Measurements from ENCODE around the gene MT1B. TPM values are rescaled to one million over a fixed set of nuclear protein-coding genes. Genes with fewer than 3 reads are reported as not detected.
A peak's percentile ranks its signal among the peaks of the same experiment; 100 is the strongest.

Gene MT1B
- total RNA-seq, 4 donors from 2014 or later, result not detected

DNA sequence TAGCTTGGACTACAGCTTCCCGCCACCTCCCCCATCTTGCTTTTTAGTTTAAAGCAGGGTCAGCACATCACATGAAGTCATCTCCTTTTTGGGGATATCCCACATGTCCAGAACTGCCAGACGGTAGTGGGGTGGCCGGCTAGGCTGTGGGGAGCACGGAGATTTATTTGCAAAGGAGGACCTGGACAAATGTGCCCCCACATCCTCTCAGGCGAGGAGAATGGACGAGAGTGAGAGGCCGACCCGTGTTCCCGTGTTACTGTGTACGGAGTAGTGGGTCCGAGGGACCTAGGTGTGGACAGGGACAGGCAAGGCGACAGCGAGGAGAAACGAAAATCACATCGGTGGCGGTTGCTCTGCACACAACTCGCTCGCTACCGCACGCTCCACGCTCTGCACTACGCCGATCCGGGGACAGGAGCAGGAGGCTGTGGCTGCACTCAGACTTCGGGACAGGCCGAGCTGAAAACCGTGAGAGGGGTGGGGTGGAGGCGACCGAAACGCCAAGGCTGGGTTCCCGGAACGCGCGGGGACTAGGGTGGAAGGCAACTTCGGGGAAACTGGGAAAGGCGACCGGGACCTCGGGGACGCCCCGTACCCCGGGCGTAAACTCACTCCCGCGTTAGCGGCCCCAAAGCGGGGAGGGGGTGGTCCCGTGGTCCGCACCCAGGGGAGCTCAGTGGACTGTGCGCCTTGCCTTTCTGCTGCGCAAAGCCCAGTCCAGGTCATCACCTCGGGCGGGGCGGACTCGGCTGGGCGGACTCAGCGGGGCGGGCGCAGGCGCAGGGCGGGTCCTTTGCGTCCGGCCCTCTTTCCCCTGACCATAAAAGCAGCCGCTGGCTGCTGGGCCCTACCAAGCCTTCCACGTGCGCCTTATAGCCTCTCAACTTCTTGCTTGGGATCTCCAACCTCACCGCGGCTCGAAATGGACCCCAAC is 13.6 kb upstream of the MT1B start, which contains the start of gene MT1A:
Gene MT1A, plus strand, starts transcription at position 853 of the 937 bp plus-strand sequence. Its CDS starts 73 bp downstream, at position 926.
- peaks cover 0 to 61% (median 16%) of the 10 kb centered on the region in 4 donors for H3K4me1 ChIP-seq
- DNase-seq (ENCODE audit: low spot score in 2 of 2), result peak; percentile 51 to 61
- WGBS, 2 donors, result 14 to 19% methylated on average over 45 to 52 of the region's 68 CpGs
- no peaks in the 10 kb centered on the region for H3K9me3 ChIP-seq
- TF ChIP-seq, protein P1, sequence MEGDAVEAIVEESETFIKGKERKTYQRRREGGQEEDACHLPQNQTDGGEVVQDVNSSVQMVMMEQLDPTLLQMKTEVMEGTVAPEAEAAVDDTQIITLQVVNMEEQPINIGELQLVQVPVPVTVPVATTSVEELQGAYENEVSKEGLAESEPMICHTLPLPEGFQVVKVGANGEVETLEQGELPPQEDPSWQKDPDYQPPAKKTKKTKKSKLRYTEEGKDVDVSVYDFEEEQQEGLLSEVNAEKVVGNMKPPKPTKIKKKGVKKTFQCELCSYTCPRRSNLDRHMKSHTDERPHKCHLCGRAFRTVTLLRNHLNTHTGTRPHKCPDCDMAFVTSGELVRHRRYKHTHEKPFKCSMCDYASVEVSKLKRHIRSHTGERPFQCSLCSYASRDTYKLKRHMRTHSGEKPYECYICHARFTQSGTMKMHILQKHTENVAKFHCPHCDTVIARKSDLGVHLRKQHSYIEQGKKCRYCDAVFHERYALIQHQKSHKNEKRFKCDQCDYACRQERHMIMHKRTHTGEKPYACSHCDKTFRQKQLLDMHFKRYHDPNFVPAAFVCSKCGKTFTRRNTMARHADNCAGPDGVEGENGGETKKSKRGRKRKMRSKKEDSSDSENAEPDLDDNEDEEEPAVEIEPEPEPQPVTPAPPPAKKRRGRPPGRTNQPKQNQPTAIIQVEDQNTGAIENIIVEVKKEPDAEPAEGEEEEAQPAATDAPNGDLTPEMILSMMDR (IDR thresholded peaks at IDR 0.05), result no peak
- TF ChIP-seq EP300 (IDR thresholded peaks at IDR 0.05) (peak; percentile 65 to 90), POLR2A (IDR thresholded peaks at IDR 0.05) (peak; percentile 40 to 71)
- peak within 1 kb of the TSS; percentile 38 to 50 (median 39) for H3K4me3 ChIP-seq
- peak within 1 kb of the TSS; percentile 71 to 82 (median 76) for H3K27ac ChIP-seq
- H3K27me3 ChIP-seq, result peaks cover 0 to 42% of the 10 kb centered on the region in 2 donors
- H3K36me3 ChIP-seq, result no peaks in the 10 kb centered on the region

DNA sequence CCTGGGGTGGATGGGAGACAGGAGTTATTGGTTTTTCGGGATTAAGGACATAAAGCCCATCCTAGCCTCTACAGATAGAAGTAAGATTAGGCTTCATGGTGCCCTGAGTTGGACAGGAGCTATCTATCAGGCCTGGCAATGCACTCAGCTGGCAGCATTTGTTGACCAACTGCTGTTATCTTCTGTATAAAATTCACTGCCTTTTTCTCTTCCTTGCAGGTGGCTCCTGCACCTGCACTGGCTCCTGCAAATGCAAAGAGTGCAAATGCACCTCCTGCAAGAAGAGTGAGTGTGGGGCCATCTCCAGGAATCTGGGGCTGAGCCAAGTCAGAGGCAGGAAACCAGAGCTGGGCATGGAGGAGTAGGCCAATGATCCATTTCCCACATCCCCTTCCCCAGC is 12.6 kb upstream of the MT1B start:
- Histone ChIP-seq H3K4me1 (peaks cover 0 to 61% (median 26%) of the 10 kb centered on the region in 4 donors), H3K27ac (peak overlapping the region in 2 of 4 donors; percentile 78 to 82), H3K4me3 (peak overlapping the region in 1 of 4 donors; percentile 50), H3K27me3 (peaks cover 0 to 44% of the 10 kb centered on the region in 2 donors), H3K36me3 (no peaks in the 10 kb centered on the region), H3K9me3 (no peaks in the 10 kb centered on the region)
- no peak for TF ChIP-seq POLR2A (IDR thresholded peaks at IDR 0.05)
- no peak for TF ChIP-seq EP300 (IDR thresholded peaks at IDR 0.05)
- TF ChIP-seq, protein P1 (IDR thresholded peaks at IDR 0.05), result no peak
- no peak for DNase-seq (ENCODE audit: low spot score in 2 of 2)
- WGBS, 2 donors, result 63 to 74% methylated on average over 1 of the region's 1 CpG

DNA sequence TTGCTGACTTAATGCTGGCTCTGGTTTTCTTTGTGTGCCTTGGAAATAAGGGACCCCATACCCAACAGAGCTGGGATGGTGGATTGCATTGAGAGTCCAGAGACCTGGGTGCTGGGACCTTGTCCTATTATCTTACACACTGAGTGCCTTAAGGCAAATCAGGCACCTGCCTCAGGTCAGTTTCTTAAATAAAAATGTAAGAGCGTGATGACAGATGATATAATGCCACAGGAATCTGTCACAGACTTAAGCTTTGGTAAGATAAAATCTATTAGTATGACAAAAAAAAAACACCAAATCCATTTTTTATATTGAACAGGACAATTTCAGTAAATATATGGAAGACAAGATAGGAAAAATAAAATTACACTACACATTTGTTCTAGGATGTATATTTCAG is 11.6 kb upstream of the MT1B start:
- H3K27ac ChIP-seq, result no peak overlapping the region
- peaks cover 0 to 54% (median 23%) of the 10 kb centered on the region in 4 donors for H3K4me1 ChIP-seq
- TF ChIP-seq, protein P1 (IDR thresholded peaks at IDR 0.05), result no peak
- no peak for TF ChIP-seq POLR2A (IDR thresholded peaks at IDR 0.05)
- no peak for TF ChIP-seq EP300 (IDR thresholded peaks at IDR 0.05)
- no peak for DNase-seq (ENCODE audit: low spot score in 2 of 2)
- no peaks in the 10 kb centered on the region for H3K36me3 ChIP-seq
- no peaks in the 10 kb centered on the region for H3K9me3 ChIP-seq
- WGBS, 2 donors, result 94 to 97% methylated on average over 1 of the region's 1 CpG
- H3K27me3 ChIP-seq, result peaks cover 0 to 39% of the 10 kb centered on the region in 2 donors
- no peak overlapping the region for H3K4me3 ChIP-seq

DNA sequence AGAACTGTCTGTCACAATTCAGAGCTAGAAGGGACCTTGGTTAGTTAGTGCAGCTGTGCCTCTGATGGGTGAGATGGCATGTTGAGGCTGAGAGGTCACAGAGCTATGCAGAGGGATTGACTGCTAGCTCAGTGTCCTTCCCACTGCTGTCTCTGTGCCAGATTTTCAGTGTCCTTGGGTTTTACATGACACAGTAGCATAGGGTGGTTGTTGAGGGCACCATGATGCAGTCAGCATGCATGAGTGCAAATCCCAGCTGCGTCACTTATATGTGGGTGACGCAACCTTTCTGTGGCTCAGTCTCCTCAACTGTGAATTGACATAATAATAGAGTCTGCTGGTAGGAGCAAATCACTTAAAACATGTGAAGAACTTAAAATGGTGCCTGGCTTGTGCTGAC is 10.5 kb upstream of the MT1B start:
- H3K9me3 ChIP-seq, result no peaks in the 10 kb centered on the region
- TF ChIP-seq, protein P1 (IDR thresholded peaks at IDR 0.05), result no peak
- TF ChIP-seq POLR2A (IDR thresholded peaks at IDR 0.05) (no peak), EP300 (IDR thresholded peaks at IDR 0.05) (no peak)
- H3K4me1 ChIP-seq, result peaks cover 0 to 43% (median 20%) of the 10 kb centered on the region in 4 donors
- H3K36me3 ChIP-seq, result no peaks in the 10 kb centered on the region
- no peak for DNase-seq (ENCODE audit: low spot score in 2 of 2)
- no peak overlapping the region for H3K27ac ChIP-seq
- 87 to 100% methylated on average over 2 of the region's 2 CpGs for WGBS, 2 donors
- peaks cover 0 to 35% of the 10 kb centered on the region in 2 donors for H3K27me3 ChIP-seq
- H3K4me3 ChIP-seq, result no peak overlapping the region
